H9 (cell line): ENCODE results near the gene LENG9. TPM values are rescaled to one million over a fixed set of nuclear protein-coding genes. Genes with fewer than 3 reads are reported as not detected.

Experiments
- DNase-seq: peaks from one replicate; pipeline ENCODE4 v3.0.0-alpha.2; 2017
- H2AFZ ChIP-seq: one replicate; pipeline ENCODE4 v1.6.1; 2013; ENCODE audit warnings: mild to moderate bottlenecking, low read length, control low read depth, moderate library complexity
- H2AK5ac ChIP-seq: 2 replicates; pipeline ENCODE4 v1.6.1; 2013; ENCODE audit warnings: low read length, control low read depth, mixed read lengths; ENCODE audit not compliant: insufficient read length
- H2BK120ac ChIP-seq: one replicate; pipeline ENCODE4 v1.6.1; 2013; ENCODE audit warnings: low read depth, mild to moderate bottlenecking, low read length, control low read depth, inconsistent platforms; ENCODE audit not compliant: poor library complexity, severe bottlenecking
- H2BK12ac ChIP-seq: 2 replicates; pipeline ENCODE4 v1.6.1; 2013; ENCODE audit warnings: low read length, control low read depth, mixed read lengths, low read depth; ENCODE audit not compliant: insufficient read length
- H2BK15ac ChIP-seq: 2 replicates; pipeline ENCODE4 v1.6.1; 2013; ENCODE audit warnings: low read depth, low read length, control low read depth
- H2BK20ac ChIP-seq: one replicate; pipeline ENCODE4 v1.6.1; 2013; ENCODE audit warnings: low read depth, mild to moderate bottlenecking, low read length, control low read depth, inconsistent platforms; ENCODE audit not compliant: poor library complexity, severe bottlenecking
- H2BK5ac ChIP-seq: 2 replicates; pipeline ENCODE4 v1.6.1; 2013; ENCODE audit warnings: low read length, control low read depth, mixed read lengths; ENCODE audit not compliant: insufficient read length
- H3K14ac ChIP-seq: 2 replicates; pipeline ENCODE4 v1.6.1; 2013; ENCODE audit warnings: low read length, control low read depth; ENCODE audit not compliant: insufficient read depth
- H3K18ac ChIP-seq: 2 replicates; pipeline ENCODE4 v1.6.1; 2013; ENCODE audit warnings: low read depth, mild to moderate bottlenecking, mixed read lengths, low read length, control low read depth; ENCODE audit not compliant: insufficient read length
- H3K23ac ChIP-seq: 2 replicates; pipeline ENCODE4 v1.6.1; 2013; ENCODE audit warnings: low read length, control low read depth, mixed read lengths, low read depth; ENCODE audit not compliant: insufficient read length
- H3K23me2 ChIP-seq: 2 replicates; pipeline ENCODE4 v1.6.1; 2013; ENCODE audit warnings: low read depth, mild to moderate bottlenecking, mixed read lengths, low read length, control low read depth; ENCODE audit not compliant: insufficient read length, poor library complexity, severe bottlenecking
- H3K27ac ChIP-seq: 2 replicates; pipeline ENCODE4 v1.5.1; 2013; ENCODE audit warnings: low read length, control low read depth, mixed read lengths, low read depth; ENCODE audit not compliant: insufficient read length
- H3K27me3 ChIP-seq: 2 replicates; pipeline ENCODE4 v1.6.1; 2013; ENCODE audit warnings: low read length, control low read depth, inconsistent platforms; ENCODE audit not compliant: insufficient read depth
- H3K4ac ChIP-seq: 2 replicates; pipeline ENCODE4 v1.6.1; 2013; ENCODE audit warnings: low read depth, mild to moderate bottlenecking, control low read depth, inconsistent platforms, low read length, moderate library complexity
- H3K4me1 ChIP-seq: 2 replicates; pipeline ENCODE4 v1.6.1; 2013; ENCODE audit warnings: low read length, control low read depth, inconsistent platforms; ENCODE audit not compliant: insufficient read depth
- H3K4me2 ChIP-seq: 2 replicates; pipeline ENCODE4 v1.6.1; 2013; ENCODE audit warnings: low read length, control low read depth, mixed read lengths; ENCODE audit not compliant: insufficient read length, insufficient read depth
- H3K56ac ChIP-seq: 2 replicates; pipeline ENCODE4 v1.6.1; 2013; ENCODE audit warnings: low read depth, mild to moderate bottlenecking, mixed read lengths, low read length, control low read depth; ENCODE audit not compliant: insufficient read length
- H3K79me1 ChIP-seq: 2 replicates; pipeline ENCODE4 v1.6.1; 2013; ENCODE audit warnings: low read depth, mild to moderate bottlenecking, moderate library complexity, low read length, control low read depth, inconsistent platforms; ENCODE audit not compliant: insufficient read depth, poor library complexity, severe bottlenecking
- H3K79me2 ChIP-seq: 2 replicates; pipeline ENCODE4 v1.6.1; 2013; ENCODE audit warnings: low read length, control low read depth, inconsistent platforms; ENCODE audit not compliant: insufficient read depth
- H3K9ac ChIP-seq: 2 replicates; pipeline ENCODE4 v1.6.1; 2013; ENCODE audit warnings: low read length, control low read depth, mixed read lengths; ENCODE audit not compliant: insufficient read length; ENCODE audit errors: extremely low read depth
- H3K9me3 ChIP-seq: one replicate; pipeline ENCODE4 v1.6.1; 2013; ENCODE audit warnings: low read depth, low read length, inconsistent platforms; ENCODE audit not compliant: control insufficient read depth
- H3T11ph ChIP-seq: one replicate; pipeline ENCODE4 v1.6.1; 2013; ENCODE audit warnings: mild to moderate bottlenecking, low read length, control low read depth, inconsistent platforms
- H4K20me1 ChIP-seq: one replicate; pipeline ENCODE4 v1.6.1; 2013; ENCODE audit not compliant: control insufficient read depth, insufficient read length, insufficient read depth
- H4K5ac ChIP-seq: 2 replicates; pipeline ENCODE4 v1.6.1; 2013; ENCODE audit warnings: low read depth, mild to moderate bottlenecking, mixed read lengths, low read length, control low read depth; ENCODE audit not compliant: insufficient read length
- H4K8ac ChIP-seq: replicated peaks from 2 replicates; pipeline ENCODE4 v1.6.1; 2013; ENCODE audit warnings: low read length, control low read depth, mixed read lengths, low read depth; ENCODE audit not compliant: insufficient read length
- H4K91ac ChIP-seq: 2 replicates; pipeline ENCODE4 v1.6.1; 2013; ENCODE audit warnings: low read depth, mild to moderate bottlenecking, moderate library complexity, mixed read lengths, low read length, control low read depth; ENCODE audit not compliant: insufficient read length
- H3K27ac Mint-ChIP-seq, 3 experiments: 2 replicates in 2 of 3; 3 replicates in 1 of 3; pipeline ENCODE4 v1.8.0; 2020 to 2021; ENCODE audit warnings: mixed read lengths in 3 of 3, mild to moderate bottlenecking in 1 of 3, moderate library complexity in 1 of 3
- H3K27me3 Mint-ChIP-seq: 2 replicates; pipeline ENCODE4 v1.8.0; 2021; ENCODE audit warnings: low read depth, mild to moderate bottlenecking, moderate library complexity, mixed read lengths
- H3K36me3 Mint-ChIP-seq, 3 experiments: 2 replicates in 2 of 3; 3 replicates in 1 of 3; pipeline ENCODE4 v1.8.0; 2020 to 2021; ENCODE audit warnings: low read depth in 3 of 3, mixed read lengths in 3 of 3; ENCODE audit not compliant: insufficient read depth in 1 of 3
- H3K4me1 Mint-ChIP-seq, 2 experiments: 2 replicates each; pipeline ENCODE4 v1.8.0; 2020; ENCODE audit warnings: mixed read lengths in 2 of 2
- H3K4me3 Mint-ChIP-seq, 2 experiments: 2 replicates in 1 of 2; 3 replicates in 1 of 2; pipeline ENCODE4 v1.8.0; 2020 to 2021; ENCODE audit warnings: mild to moderate bottlenecking in 2 of 2, mixed read lengths in 2 of 2, moderate library complexity in 1 of 2
- H3K9me3 Mint-ChIP-seq, 2 experiments: 2 replicates in 1 of 2; 3 replicates in 1 of 2; pipeline ENCODE4 v1.8.0; 2020; ENCODE audit warnings: mild to moderate bottlenecking in 2 of 2, mixed read lengths in 2 of 2, moderate library complexity in 1 of 2
- CTCF ChIP-seq: fragments of 200-600 bp; sonication (generic); conservative IDR thresholded peaks from 3 replicates; pipeline ENCODE4 v1.8.0; 2021; ENCODE audit warnings: antibody characterized with exemption, mild to moderate bottlenecking
- WGBS: extraction: QIAGEN DNeasy Blood & Tissue Kit; methylation state at CpG from one replicate; pipeline ENCODE4 v1.1.7; 2013; ENCODE audit warnings: missing lambda C conversion rate, low lambda C conversion rate, mixed read lengths; ENCODE audit not compliant: insufficient read length; ENCODE audit errors: extremely low coverage; 5-methylcytosine and 5-hydroxymethylcytosine counted together
- total RNA-seq: library from RNA; stranded (reverse); gene quantifications from 2 replicates; pipeline ENCODE4 v1.2.1, GENCODE V29; 2021

The LENG9 gene
- total RNA-seq, 1 experiment from 2014 or later, result 3.8 TPM

DNA sequence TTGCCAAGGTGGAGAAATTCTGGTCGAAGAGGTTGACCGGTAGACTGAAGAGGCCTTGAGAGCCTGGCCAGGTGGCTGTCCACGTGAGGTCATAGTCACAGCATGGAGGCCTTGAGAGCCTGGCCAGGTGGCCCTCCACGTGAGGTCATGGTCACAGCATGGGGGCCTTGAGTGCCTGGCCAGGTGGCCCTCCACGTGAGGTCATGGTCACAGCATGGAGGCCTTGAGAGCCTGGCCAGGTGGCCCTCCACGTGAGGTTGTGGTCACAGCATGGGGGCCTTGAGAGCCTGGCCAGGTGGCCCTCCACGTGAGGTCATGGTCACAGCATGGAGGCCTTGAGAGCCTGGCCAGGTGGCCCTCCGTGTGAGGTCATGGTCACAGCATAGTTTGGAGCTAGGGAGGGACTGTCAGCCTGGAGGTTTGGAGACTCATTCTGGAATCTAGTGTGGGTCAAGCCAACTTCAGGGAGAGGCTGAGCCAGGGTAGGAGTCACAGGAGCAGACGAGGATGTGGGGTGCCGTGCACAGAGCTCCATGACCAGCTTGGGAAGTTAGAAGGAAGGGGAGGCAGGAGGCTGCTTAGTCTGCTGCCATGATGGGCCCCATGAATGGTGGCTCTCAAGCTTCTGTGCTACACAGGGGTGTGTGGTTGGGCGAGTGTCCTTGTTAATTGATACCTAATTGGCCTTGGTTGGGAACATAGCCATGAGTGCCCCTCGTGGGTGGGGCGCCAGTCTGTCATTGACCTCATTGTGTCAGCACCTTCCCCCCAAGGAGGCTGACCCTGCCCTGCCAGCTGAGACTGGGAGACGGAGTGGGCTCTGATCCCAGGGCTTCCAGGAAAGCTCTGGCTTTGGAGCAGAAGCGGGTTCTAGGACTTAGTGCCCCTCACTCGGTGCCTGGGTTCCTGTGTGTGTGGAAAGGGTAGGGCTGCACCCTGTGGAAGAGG is 4.0 kb downstream of the LENG9 start:
- Histone ChIP-seq H2BK15ac (no peak overlapping the region), H2BK12ac (no peak overlapping the region), H4K91ac (no peak overlapping the region), H3K9ac (no peak overlapping the region), H2AFZ (no peak overlapping the region), H3K4me2 (no peak overlapping the region), H2BK5ac (no peak overlapping the region), H3K79me1 (no peaks in the 10 kb centered on the region), H3K27me3 (no peaks in the 10 kb centered on the region), H3K56ac (no peak overlapping the region), H3T11ph (no peak overlapping the region), H2BK120ac (no peak overlapping the region), H3K79me2 (no peaks in the 10 kb centered on the region), H3K27ac (no peak overlapping the region), H3K14ac (no peak overlapping the region), H3K4me1 (no peaks in the 10 kb centered on the region), H4K5ac (no peak overlapping the region), H2AK5ac (no peak overlapping the region), H3K4ac (no peak overlapping the region), H4K8ac (no peak overlapping the region), H3K18ac (no peak overlapping the region), H3K23ac (no peak overlapping the region), H4K20me1 (no peaks in the 10 kb centered on the region), H3K9me3 (no peaks in the 10 kb centered on the region), H2BK20ac (no peak overlapping the region), H3K23me2 (peaks cover 11% of the 10 kb centered on the region)
- Mint-ChIP-seq H3K4me3 (peak overlapping the region in 1 of 2 experiments; percentile 38; a peak in 2 of 5 replicates), H3K36me3 (peaks cover 34 to 68% (median 66%) of the 10 kb centered on the region in 3 experiments; a peak in 6 of 7 replicates), H3K4me1 (peaks cover 7% of the 10 kb centered on the region in 2 experiments; a peak in 3 of 4 replicates), H3K27ac (peak overlapping the region; percentile 87 to 95 (median 91); a peak in 6 of 7 replicates), H3K9me3 (peaks cover 0 to 2% of the 10 kb centered on the region in 2 experiments; a peak in 1 of 5 replicates), H3K27me3 (no peaks in the 10 kb centered on the region; the same call in 1 of the 2 replicates)
- no peak for DNase-seq
- TF ChIP-seq CTCF, result no peak
- no CpG with 5 or more reads among the region's 16 CpGs for WGBS
